ENCODE data around the gene ITIH3. TPM values are rescaled to one million over a fixed set of nuclear protein-coding genes. Genes with fewer than 3 reads are reported as not detected.
A peak's percentile ranks its signal among the peaks of the same experiment; 100 is the strongest.

Gene ITIH3
- total RNA-seq, 4 donors from 2014 or later = 0.18 to 5.6 (median 1.2) TPM

GRCh38 chr3:52834871-52835501 is 40.4 kb downstream of the ITIH3 start, which contains the start of gene MUSTN1:
MUSTN1 (minus strand) TSS chr3:52835019; CDS start chr3:52834948, 71 bp downstream.
- DNase-seq (ENCODE audit: low spot score in 2 of 2) = no peak
- Histone ChIP-seq H3K27me3 (no peaks in the 10 kb centered on the region), H3K9me3 (no peaks in the 10 kb centered on the region), H3K27ac (peak within 1 kb of the TSS; percentile 14), H3K4me3 (no peak within 1 kb of the TSS), H3K4me1 (peaks cover 27% of the 10 kb centered on the region), H3K36me3 (peaks cover 29% of the 10 kb centered on the region)
- TF ChIP-seq POLR2A (IDR thresholded peaks at IDR 0.05) (no peak), POLR2AphosphoS5 (IDR thresholded peaks at IDR 0.05) (no peak), EP300 (IDR thresholded peaks at IDR 0.05) (no peak)
- TF ChIP-seq, protein P1, sequence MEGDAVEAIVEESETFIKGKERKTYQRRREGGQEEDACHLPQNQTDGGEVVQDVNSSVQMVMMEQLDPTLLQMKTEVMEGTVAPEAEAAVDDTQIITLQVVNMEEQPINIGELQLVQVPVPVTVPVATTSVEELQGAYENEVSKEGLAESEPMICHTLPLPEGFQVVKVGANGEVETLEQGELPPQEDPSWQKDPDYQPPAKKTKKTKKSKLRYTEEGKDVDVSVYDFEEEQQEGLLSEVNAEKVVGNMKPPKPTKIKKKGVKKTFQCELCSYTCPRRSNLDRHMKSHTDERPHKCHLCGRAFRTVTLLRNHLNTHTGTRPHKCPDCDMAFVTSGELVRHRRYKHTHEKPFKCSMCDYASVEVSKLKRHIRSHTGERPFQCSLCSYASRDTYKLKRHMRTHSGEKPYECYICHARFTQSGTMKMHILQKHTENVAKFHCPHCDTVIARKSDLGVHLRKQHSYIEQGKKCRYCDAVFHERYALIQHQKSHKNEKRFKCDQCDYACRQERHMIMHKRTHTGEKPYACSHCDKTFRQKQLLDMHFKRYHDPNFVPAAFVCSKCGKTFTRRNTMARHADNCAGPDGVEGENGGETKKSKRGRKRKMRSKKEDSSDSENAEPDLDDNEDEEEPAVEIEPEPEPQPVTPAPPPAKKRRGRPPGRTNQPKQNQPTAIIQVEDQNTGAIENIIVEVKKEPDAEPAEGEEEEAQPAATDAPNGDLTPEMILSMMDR (IDR thresholded peaks at IDR 0.05) = no peak
- WGBS = 55% methylated on average over 10 of the region's 11 CpGs

GRCh38 chr3:52835766-52836470 is 41.3 kb downstream of the ITIH3 start:
- Histone ChIP-seq H3K4me3 (no peak overlapping the region), H3K4me1 (peaks cover 22% of the 10 kb centered on the region), H3K27me3 (no peaks in the 10 kb centered on the region), H3K27ac (peak overlapping the region; percentile 14), H3K9me3 (no peaks in the 10 kb centered on the region), H3K36me3 (peaks cover 35% of the 10 kb centered on the region)
- no peak for TF ChIP-seq POLR2AphosphoS5 (IDR thresholded peaks at IDR 0.05)
- TF ChIP-seq, protein P1 (IDR thresholded peaks at IDR 0.05) = no peak
- no peak for TF ChIP-seq POLR2A (IDR thresholded peaks at IDR 0.05)
- no peak for TF ChIP-seq EP300 (IDR thresholded peaks at IDR 0.05)
- WGBS = 91% methylated on average over 4 of the region's 8 CpGs
- DNase-seq (ENCODE audit: low spot score in 2 of 2) = no peak

- TF ChIP-seq EP300 (IDR thresholded peaks at IDR 0.05) (no peak), POLR2AphosphoS5 (IDR thresholded peaks at IDR 0.05) (no peak), POLR2A (IDR thresholded peaks at IDR 0.05) (no peak)
- TF ChIP-seq, protein P1 (IDR thresholded peaks at IDR 0.05) = no peak
- Histone ChIP-seq H3K36me3 (peaks cover 41% of the 10 kb centered on the region), H3K4me1 (peaks cover 16% of the 10 kb centered on the region), H3K4me3 (no peak overlapping the region), H3K27me3 (no peaks in the 10 kb centered on the region), H3K9me3 (no peaks in the 10 kb centered on the region), H3K27ac (no peak overlapping the region)
- WGBS = 91% methylated on average over 5 of the region's 5 CpGs
- DNase-seq (ENCODE audit: low spot score in 2 of 2) = no peak
Observed at GRCh38 chr3:52836471-52836845, 41.9 kb downstream of the ITIH3 start.

DNA sequence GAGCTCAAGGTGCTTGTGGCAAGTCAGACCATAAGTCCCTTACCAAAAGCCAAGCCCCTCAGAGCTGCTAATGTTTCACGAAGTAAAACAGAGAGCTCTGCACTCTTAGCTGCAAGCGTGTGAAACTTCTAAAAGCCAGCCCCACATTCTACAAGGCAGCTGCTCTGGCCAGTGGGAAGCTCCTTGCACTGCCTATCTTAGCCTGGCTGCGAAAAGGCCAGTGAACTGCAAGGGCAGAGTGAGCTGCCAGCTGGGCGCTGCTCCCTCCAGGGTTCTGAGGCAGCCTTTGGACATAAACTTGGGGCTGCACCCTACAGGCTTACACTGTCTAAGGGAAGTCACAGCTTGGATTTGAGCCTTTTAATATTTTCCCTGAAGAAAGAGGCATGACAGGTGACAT is 42.4 kb downstream of the ITIH3 start:
- TF ChIP-seq, protein P1 (IDR thresholded peaks at IDR 0.05) = no peak
- no peak overlapping the region for H3K27ac ChIP-seq
- no peaks in the 10 kb centered on the region for H3K9me3 ChIP-seq
- H3K27me3 ChIP-seq = no peaks in the 10 kb centered on the region
- no peak for DNase-seq (ENCODE audit: low spot score in 2 of 2)
- H3K36me3 ChIP-seq = peaks cover 44% of the 10 kb centered on the region
- 87% methylated on average over 4 of the region's 4 CpGs for WGBS
- H3K4me3 ChIP-seq = no peak overlapping the region
- H3K4me1 ChIP-seq = peaks cover 11% of the 10 kb centered on the region

DNA sequence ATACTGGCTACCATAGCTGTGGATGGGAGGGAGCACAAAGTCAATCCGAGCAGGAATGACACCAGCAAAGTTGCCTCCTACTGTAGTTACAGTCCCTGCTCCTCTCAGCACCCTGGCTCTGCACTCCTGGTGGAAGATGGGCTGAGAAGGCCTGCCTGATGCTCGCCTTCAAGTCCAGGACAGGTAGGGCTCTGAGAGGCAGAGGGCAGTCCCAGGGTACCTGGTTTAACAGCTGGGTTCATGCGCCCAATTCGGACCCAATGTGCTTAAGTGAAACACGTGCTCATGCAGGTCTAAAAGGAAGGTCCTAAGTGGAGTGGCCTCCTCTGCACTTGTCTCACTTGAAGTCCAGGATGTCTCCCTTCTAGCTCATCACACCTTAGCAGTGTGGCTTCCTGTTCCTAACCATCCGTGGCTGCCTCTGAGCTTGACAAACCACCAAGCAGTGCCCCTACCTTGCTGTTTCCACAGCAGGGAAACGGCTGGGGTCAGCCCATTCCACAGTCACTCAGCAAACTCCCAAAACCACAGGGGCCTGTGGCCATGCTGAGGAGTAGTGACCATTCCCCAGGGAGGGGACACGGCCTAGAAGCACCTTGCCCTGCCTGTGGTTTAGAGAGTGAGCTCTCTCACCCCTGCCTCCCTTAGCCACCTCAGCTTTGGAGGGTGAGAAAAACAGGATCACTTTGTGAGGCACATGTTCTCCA is 44.1 kb downstream of the ITIH3 start:
- no peaks in the 10 kb centered on the region for H3K27me3 ChIP-seq
- DNase-seq (ENCODE audit: low spot score in 2 of 2) = no peak
- TF ChIP-seq EP300 (IDR thresholded peaks at IDR 0.05) (no peak), POLR2AphosphoS5 (IDR thresholded peaks at IDR 0.05) (no peak), POLR2A (IDR thresholded peaks at IDR 0.05) (no peak)
- TF ChIP-seq, protein P1 (IDR thresholded peaks at IDR 0.05) = no peak
- no peak overlapping the region for H3K27ac ChIP-seq
- H3K4me3 ChIP-seq = no peak overlapping the region
- H3K9me3 ChIP-seq = no peaks in the 10 kb centered on the region
- H3K4me1 ChIP-seq = peaks cover 21% of the 10 kb centered on the region
- WGBS = 95% methylated on average over 6 of the region's 8 CpGs
- H3K36me3 ChIP-seq = peaks cover 48% of the 10 kb centered on the region

Measured in suprapubic skin (tissue), 4 donors.